GF-D8 (cell line): ENCODE data around the gene CORO2B.
"Not testable (repeated sequence)": the region's sequence is repeated elsewhere in the genome, so short reads cannot be mapped to it uniquely, and the experiment has no call there.

Experiments used
- DNase-seq: peaks from one replicate; lab custom pipeline; 2025; lab: John Stamatoyannopoulos, UW

CORO2B gene

GRCh38 chr15:68676011-68676605 is 97.3 kb downstream of the CORO2B start:
- no peak for DNase-seq

GRCh38 chr15:68676926-68677325 is 98.1 kb downstream of the CORO2B start:
- no peak for DNase-seq

- DNase-seq: no peak
These were observed 99.2 kb downstream of the CORO2B start for GRCh38 chr15:68677996-68678395.

- DNase-seq: no peak
These were observed 100.0 kb downstream of the CORO2B start for GRCh38 chr15:68678746-68679145.

- DNase-seq: no peak
These were observed 100.4 kb downstream of the CORO2B start for GRCh38 chr15:68679161-68679560.

GRCh38 chr15:68679961-68680371 is 101.2 kb downstream of the CORO2B start:
- DNase-seq: no peak

GRCh38 chr15:68680756-68681155 is 102.0 kb downstream of the CORO2B start:
- DNase-seq: not testable (repeated sequence)

GRCh38 chr15:68681836-68682235 is 103.0 kb downstream of the CORO2B start:
- DNase-seq: no peak

GRCh38 chr15:68682330-68682729 is 103.5 kb downstream of the CORO2B start:
- DNase-seq: no peak

- no peak for DNase-seq
These were observed 104.2 kb downstream of the CORO2B start for GRCh38 chr15:68683026-68683425.

- no peak for DNase-seq
These were observed 104.8 kb downstream of the CORO2B start for GRCh38 chr15:68683551-68683950.

GRCh38 chr15:68684476-68684875 is 105.7 kb downstream of the CORO2B start:
- DNase-seq: no peak

- no peak for DNase-seq
These were observed 108.4 kb downstream of the CORO2B start for GRCh38 chr15:68687136-68687735.

- DNase-seq: no peak
These were observed 112.9 kb downstream of the CORO2B start for GRCh38 chr15:68691705-68692104.

- no peak for DNase-seq
These were observed 114.3 kb downstream of the CORO2B start for GRCh38 chr15:68693071-68693470.

- DNase-seq: no peak
These were observed 115.3 kb downstream of the CORO2B start for GRCh38 chr15:68694111-68694510.

GRCh38 chr15:68695061-68695595 is 116.3 kb downstream of the CORO2B start:
- no peak for DNase-seq

- DNase-seq: no peak
These were observed 117.9 kb downstream of the CORO2B start for GRCh38 chr15:68696414-68697363.

- no peak for DNase-seq
These were observed 119.2 kb downstream of the CORO2B start for GRCh38 chr15:68697711-68698690.

- DNase-seq: no peak
These were observed 119.9 kb downstream of the CORO2B start for GRCh38 chr15:68698708-68699107.

- no peak for DNase-seq
These were observed 120.5 kb downstream of the CORO2B start for GRCh38 chr15:68699124-68699880.
